NCI-H460 (cell line): ENCODE results near the gene IL6ST. TPM values are rescaled to one million over a fixed set of nuclear protein-coding genes. Genes with fewer than 3 reads are reported as not detected.
"Not testable (repeated sequence)": the region's sequence is repeated elsewhere in the genome, so short reads cannot be mapped to it uniquely, and the experiment has no call there.

Experiments used
- DNase-seq: peaks from one replicate; pipeline ENCODE4 v3.0.0-alpha.2; 2016; ENCODE audit warnings: low read depth; ENCODE audit errors: extremely low read depth
- total RNA-seq: library from RNA; depleted of rRNA; stranded (reverse); fragments of >200 nt; shearing (Covaris generic); gene quantifications from 2 replicates; pipeline ENCODE4 v1.2.3, GENCODE V29; 2014

Gene IL6ST
- total RNA-seq, 1 experiment from 2014 or later: 44.3 TPM

- no peak for DNase-seq
Observed at GRCh38 chr5:55973296-55973695, 21.5 kb downstream of the IL6ST start.

- DNase-seq: no peak
Observed at GRCh38 chr5:55969956-55970355, 24.8 kb downstream of the IL6ST start.

GRCh38 chr5:55966284-55966683 is 28.5 kb downstream of the IL6ST start:
- DNase-seq: no peak

- DNase-seq: no peak
Observed at GRCh38 chr5:55965525-55965924, 29.2 kb downstream of the IL6ST start.

GRCh38 chr5:55960779-55961178 is 34.0 kb downstream of the IL6ST start:
- no peak for DNase-seq

- no peak for DNase-seq
Observed at GRCh38 chr5:55959208-55959607, 35.6 kb downstream of the IL6ST start.

GRCh38 chr5:55941154-55941553 is 53.6 kb downstream of the IL6ST start:
- not testable (repeated sequence) for DNase-seq

GRCh38 chr5:55937598-55937997 is 57.2 kb downstream of the IL6ST start:
- DNase-seq: not testable (repeated sequence)

GRCh38 chr5:55936100-55936693 is 58.6 kb downstream of the IL6ST start:
- DNase-seq: peak; percentile 78

- DNase-seq: no peak
Observed at GRCh38 chr5:55935371-55935770, 59.4 kb downstream of the IL6ST start.

GRCh38 chr5:55934720-55935119 is 60.0 kb downstream of the IL6ST start:
- no peak for DNase-seq

- no peak for DNase-seq
Observed at GRCh38 chr5:55934115-55934613, 60.6 kb downstream of the IL6ST start.

- DNase-seq: no peak
Observed at GRCh38 chr5:55933377-55934114, 61.2 kb downstream of the IL6ST start.

- DNase-seq: no peak
Observed at GRCh38 chr5:55932700-55933099, 62.1 kb downstream of the IL6ST start.

- DNase-seq: no peak
Observed at GRCh38 chr5:55929020-55929799, 65.6 kb downstream of the IL6ST start.

GRCh38 chr5:55927861-55928655 is 66.7 kb downstream of the IL6ST start:
- no peak for DNase-seq

GRCh38 chr5:55926476-55926875 is 68.3 kb downstream of the IL6ST start:
- no peak for DNase-seq

- no peak for DNase-seq
Observed at GRCh38 chr5:55925712-55926111, 69.1 kb downstream of the IL6ST start.

- DNase-seq: no peak
Observed at GRCh38 chr5:55925181-55925580, 69.6 kb downstream of the IL6ST start.

- DNase-seq: no peak
Observed at GRCh38 chr5:55924744-55925143, 70.0 kb downstream of the IL6ST start.
